Panc1 (cell line): Measurements from ENCODE around the gene GXYLT1. TPM values are rescaled to one million over a fixed set of nuclear protein-coding genes. Genes with fewer than 3 reads are reported as not detected.

Source experiments
- ATAC-seq: fragments of 200-7000 bp; cut with Tn5 transposase; 2 replicates; pipeline ENCODE4 v1.9.1; 2020; ENCODE audit warnings: mild to moderate bottlenecking, moderate library complexity
- BruUV-seq: library from RNA; stranded (reverse); fragments of 400-500 nt; replicated peaks from 2 replicates; lab custom pipeline; 2021; lab: Mats Ljungman, UMichigan
- CTCF ChIA-PET: fragments of 300-600 bp; sonication (Branson Sonifier 250); formaldehyde crosslinking; loops from one replicate; lab custom pipeline; 2022; ENCODE audit warnings: antibody characterized with exemption; lab: Charles Lee
- POLR2A ChIA-PET: fragments of 300-600 bp; sonication (Branson Sonifier 250); formaldehyde crosslinking; loops from one replicate; lab custom pipeline; 2022; ENCODE audit warnings: antibody characterized with exemption; lab: Charles Lee
- DNase-seq: peaks from one replicate; pipeline ENCODE4 v3.0.0-alpha.2; 2010; ENCODE audit warnings: low read depth, low spot score
- H3K27ac ChIP-seq: 2 replicates; pipeline ENCODE4 v1.5.1; 2011; ENCODE audit warnings: mild to moderate bottlenecking, low read length, inconsistent platforms
- H3K27me3 ChIP-seq: fragments of 200-500 bp; sonication (Bioruptor generic); 2 replicates; pipeline ENCODE4 v1.6.0; 2014; ENCODE audit warnings: low read length, inconsistent platforms; ENCODE audit not compliant: control insufficient read depth, insufficient read depth
- H3K36me3 ChIP-seq: fragments of 200-500 bp; sonication (Bioruptor generic); 2 replicates; pipeline ENCODE4 v1.5.1; 2014; ENCODE audit warnings: inconsistent platforms, mild to moderate bottlenecking, low read length, moderate library complexity; ENCODE audit not compliant: control insufficient read depth, insufficient read depth
- H3K4me1 ChIP-seq: 2 replicates; pipeline ENCODE4 v1.5.1; 2011; ENCODE audit warnings: inconsistent platforms, mild to moderate bottlenecking, low read length, moderate library complexity; ENCODE audit not compliant: control insufficient read depth, insufficient read depth
- H3K4me3 ChIP-seq, 2 experiments: 2 replicates each; pipeline ENCODE4 v1.5.1; 2011 to 2012; ENCODE audit warnings: low read depth in 2 of 2, low read length in 2 of 2, mild to moderate bottlenecking in 2 of 2, inconsistent platforms in 1 of 2, moderate library complexity in 1 of 2
- H3K9me3 ChIP-seq: fragments of 200-500 bp; sonication (Bioruptor generic); 2 replicates; pipeline ENCODE4 v1.5.1; 2014; ENCODE audit warnings: low read depth, mild to moderate bottlenecking, inconsistent platforms, low read length, moderate library complexity; ENCODE audit not compliant: control insufficient read depth, insufficient read depth
- CTCF ChIP-seq: fragments of 450-650 bp; IDR thresholded peaks from 2 replicates; pipeline ENCODE4 v1.5.1; 2017; ENCODE audit warnings: mild to moderate bottlenecking
- POLR2AphosphoS5 ChIP-seq: IDR thresholded peaks from 2 replicates; pipeline ENCODE4 v1.6.1; 2012; ENCODE audit warnings: mild to moderate bottlenecking, low read depth, low read length, moderate library complexity
- REST ChIP-seq, 2 experiments: IDR thresholded peaks; 2 replicates each; pipeline ENCODE4 v1.6.1; 2011 to 2012; ENCODE audit warnings: low read depth in 2 of 2, control low read depth in 1 of 2, low read length in 1 of 2, mild to moderate bottlenecking in 1 of 2, moderate library complexity in 1 of 2; ENCODE audit not compliant: insufficient read depth in 1 of 2
- SIN3A ChIP-seq: IDR thresholded peaks from 2 replicates; pipeline ENCODE4 v1.6.1; 2012; ENCODE audit warnings: low read depth, mild to moderate bottlenecking, low read length, moderate library complexity, borderline replicate concordance; ENCODE audit not compliant: insufficient read depth
- TCF7L2 ChIP-seq: IDR thresholded peaks from 2 replicates; pipeline ENCODE4 v1.6.1; 2011; ENCODE audit warnings: mild to moderate bottlenecking, low read depth, low read length, inconsistent platforms
- in situ Hi-C: cut with HindIII; loops from 2 replicates; pipeline ENCODE4 v1.10.0; 2016; ENCODE audit warnings: low sequenced_read_pairs, low pct_unique_long_range_greater_than_20kb
- intact Hi-C: fragments of 100-400 bp; cut with micrococcal nuclease; formaldehyde crosslinking; loops from one replicate; pipeline ENCODE4 v1.10.0; 2022; ENCODE audit not compliant: unreplicated experiment
- total RNA-seq: library from RNA; stranded (reverse); gene quantifications from one replicate; pipeline ENCODE4 v1.2.1, GENCODE V29; 2021; ENCODE audit not compliant: unreplicated experiment

The GXYLT1 gene
- total RNA-seq, 1 experiment from 2014 or later: 17.4 TPM

- no peak for TF ChIP-seq CTCF
- TF ChIP-seq SIN3A: no peak
- TF ChIP-seq TCF7L2: no peak
- no peak for TF ChIP-seq REST (IDR thresholded peaks at IDR 0.05; ENCODE audit: insufficient read depth in 1 of 2, low read depth in 2 of 2, low read length in 1 of 2)
- TF ChIP-seq POLR2AphosphoS5: no peak
- H3K4me1 ChIP-seq: no peaks in the 10 kb centered on the region
- no peak overlapping the region for H3K4me3 ChIP-seq
- ATAC-seq (no peak), DNase-seq (no peak)
- H3K36me3 ChIP-seq: peaks cover 2% of the 10 kb centered on the region
- H3K27ac ChIP-seq: no peak overlapping the region
- BruUV-seq: no TSS peak
- POLR2A ChIA-PET: no interaction called here
- no peaks in the 10 kb centered on the region for H3K9me3 ChIP-seq
- CTCF ChIA-PET: no interaction called here
- H3K27me3 ChIP-seq: no peaks in the 10 kb centered on the region
- intact Hi-C loops (no loop called here), in situ Hi-C loops (no loop called here)
Measured at GRCh38 chr12:42102720-42103119, 42.0 kb downstream of the GXYLT1 start.

GRCh38 chr12:42099433-42099832 is 45.2 kb downstream of the GXYLT1 start:
- H3K27ac ChIP-seq: no peak overlapping the region
- TF ChIP-seq TCF7L2 (no peak), REST (IDR thresholded peaks at IDR 0.05; ENCODE audit: insufficient read depth in 1 of 2, low read depth in 2 of 2, low read length in 1 of 2) (no peak), SIN3A (no peak)
- POLR2A ChIA-PET: no interaction called here

More at GRCh38 chr12:42099433-42099832, 45.2 kb downstream of the GXYLT1 start:
- Histone ChIP-seq H3K36me3 (no peaks in the 10 kb centered on the region; the same call in 1 of the 2 replicates), H3K27me3 (no peaks in the 10 kb centered on the region), H3K9me3 (no peaks in the 10 kb centered on the region), H3K4me3 (no peak overlapping the region), H3K4me1 (no peaks in the 10 kb centered on the region)
- no TSS peak for BruUV-seq
- no peak for DNase-seq
- CTCF ChIA-PET: no interaction called here
- no peak for ATAC-seq
- in situ Hi-C loops (no loop called here), intact Hi-C loops (no loop called here)
